ENCODE data around the gene MDP1. TPM values are rescaled to one million over a fixed set of nuclear protein-coding genes. Genes with fewer than 3 reads are reported as not detected.

The MDP1 gene
- total and polyA plus RNA-seq, 10 of the 15 experiments (the other 5 are each of a cell fraction or from before 2014, with no cell fraction given): 10.4 to 45.8 (median 23.5) TPM

DNA sequence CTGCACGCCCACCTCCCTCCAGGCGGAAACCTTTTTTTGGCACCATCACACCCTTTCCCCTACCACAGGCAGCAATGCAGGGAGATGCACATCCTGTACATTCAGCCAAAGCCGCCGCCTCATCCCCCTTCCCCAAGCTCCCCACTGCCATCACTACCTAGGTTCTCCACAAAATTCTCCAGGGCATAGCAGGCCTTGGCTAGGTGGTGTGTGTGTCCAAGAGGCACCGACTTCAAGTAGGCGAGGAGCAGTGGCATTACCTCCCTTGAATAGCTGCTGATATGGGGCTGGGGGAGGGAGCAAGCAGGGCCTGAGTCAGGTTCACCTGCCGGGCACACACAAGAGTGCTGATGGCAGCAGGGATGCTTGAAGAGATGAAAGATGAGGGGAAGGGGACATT is 30.8 kb downstream of the MDP1 start:
- FAIRE-seq: no peak
- intact Hi-C loops (cut with micrococcal nuclease; ENCODE audit: unreplicated experiment) (no loop called here), in situ Hi-C loops (cut with MboI) (no loop called here)
- H3K4me3 ChIP-seq: no peak overlapping the region
- no peak for DNase-seq (ENCODE audit: low read depth, low spot score)
- H4K20me1 ChIP-seq (ENCODE audit: control insufficient read depth, insufficient read depth): no peaks in the 10 kb centered on the region
- TF ChIP-seq LARP7 (IDR thresholded peaks at IDR 0.05): no peak
- TF ChIP-seq POLR2A (IDR thresholded peaks at IDR 0.05; ENCODE audit: low read depth, low read length): peak; percentile 33
- no peak overlapping the region for H3K9ac ChIP-seq (ENCODE audit: control insufficient read depth, insufficient read depth, low read length)
- peaks cover 20% of the 10 kb centered on the region for H3K79me2 ChIP-seq (ENCODE audit: control insufficient read depth, insufficient read depth, low read length)
- 96% methylated on average over 7 of the region's 7 CpGs for WGBS (ENCODE audit: insufficient coverage, insufficient replicate concordance, low lambda C conversion rate, missing lambda C conversion rate)
- ChIA-PET CTCF (no interaction called here), SMC1A (ENCODE audit: uncharacterized antibody, unreplicated experiment) (interaction anchor here (1.5 kb wide), 1 partner anchor 11 kb away, joined by 3 read pairs; no protein-coding TSS in a partner anchor), POLR2A (no interaction called here), RAD21 (ENCODE audit: unreplicated experiment) (no interaction called here)
- no peak overlapping the region for H3K4me2 ChIP-seq (ENCODE audit: control insufficient read depth, insufficient read depth)
- H3K36me3 ChIP-seq (ENCODE audit: control insufficient read depth in 2 of 2, insufficient read depth in 2 of 2, low read length in 1 of 2): peaks cover 17 to 44% of the 10 kb centered on the region in 2 experiments
- no peak overlapping the region for H2AFZ ChIP-seq (ENCODE audit: control insufficient read depth, low read depth, low read length)
- no peaks in the 10 kb centered on the region for H3K27me3 ChIP-seq (replicated peaks in 1 of 2; ENCODE audit: control insufficient read depth in 2 of 2, insufficient read depth in 2 of 2, low read length in 1 of 2)
- 0 out of 2 replicates have a peak, but pooled peaks cover 4% of the 10 kb centered on the region for H3K4me1 ChIP-seq (ENCODE audit: control insufficient read depth, insufficient read depth, low read length)
- ATAC-seq: no peak
- H3K9me3 ChIP-seq (replicated peaks; ENCODE audit: control insufficient read depth, insufficient read depth, low read length): no peaks in the 10 kb centered on the region
- H3K27ac ChIP-seq (ENCODE audit: control insufficient read depth, insufficient read depth): no peak overlapping the region
- no TSS peak for BruUV-seq (replicated peaks)

- Histone ChIP-seq H3K27ac (ENCODE audit: control insufficient read depth, insufficient read depth) (no peak overlapping the region), H3K9ac (ENCODE audit: control insufficient read depth, insufficient read depth, low read length) (no peak overlapping the region), H3K4me1 (ENCODE audit: control insufficient read depth, insufficient read depth, low read length) (0 out of 2 replicates have a peak, but pooled peaks cover 4% of the 10 kb centered on the region), H3K4me3 (no peak overlapping the region), H3K79me2 (ENCODE audit: control insufficient read depth, insufficient read depth, low read length) (peaks cover 20% of the 10 kb centered on the region), H3K9me3 (replicated peaks; ENCODE audit: control insufficient read depth, insufficient read depth, low read length) (no peaks in the 10 kb centered on the region), H3K27me3 (replicated peaks in 1 of 2; ENCODE audit: control insufficient read depth in 2 of 2, insufficient read depth in 2 of 2, low read length in 1 of 2) (no peaks in the 10 kb centered on the region), H2AFZ (ENCODE audit: control insufficient read depth, low read depth, low read length) (no peak overlapping the region), H3K36me3 (ENCODE audit: control insufficient read depth in 2 of 2, insufficient read depth in 2 of 2, low read length in 1 of 2) (peaks cover 23 to 49% of the 10 kb centered on the region in 2 experiments), H3K4me2 (ENCODE audit: control insufficient read depth, insufficient read depth) (no peak overlapping the region), H4K20me1 (ENCODE audit: control insufficient read depth, insufficient read depth) (no peaks in the 10 kb centered on the region)
- SMC1A ChIA-PET (ENCODE audit: uncharacterized antibody, unreplicated experiment): no interaction called here
- 92% methylated on average over 19 of the region's 19 CpGs for WGBS (ENCODE audit: insufficient coverage, insufficient replicate concordance, low lambda C conversion rate, missing lambda C conversion rate)
- FAIRE-seq: no peak
- intact Hi-C loops (cut with micrococcal nuclease; ENCODE audit: unreplicated experiment) (no loop called here), in situ Hi-C loops (cut with MboI) (no loop called here)
- ATAC-seq: no peak
- TF ChIP-seq RAD21 (IDR thresholded peaks at IDR 0.05; ENCODE audit: insufficient read depth, low read depth, low read length): no peak
- TF ChIP-seq MYB (IDR thresholded peaks at IDR 0.05; ENCODE audit: borderline replicate concordance, low read depth, low read length): no peak
- TF ChIP-seq SMARCA5 (IDR thresholded peaks at IDR 0.05): no peak
- TF ChIP-seq, protein P1, sequence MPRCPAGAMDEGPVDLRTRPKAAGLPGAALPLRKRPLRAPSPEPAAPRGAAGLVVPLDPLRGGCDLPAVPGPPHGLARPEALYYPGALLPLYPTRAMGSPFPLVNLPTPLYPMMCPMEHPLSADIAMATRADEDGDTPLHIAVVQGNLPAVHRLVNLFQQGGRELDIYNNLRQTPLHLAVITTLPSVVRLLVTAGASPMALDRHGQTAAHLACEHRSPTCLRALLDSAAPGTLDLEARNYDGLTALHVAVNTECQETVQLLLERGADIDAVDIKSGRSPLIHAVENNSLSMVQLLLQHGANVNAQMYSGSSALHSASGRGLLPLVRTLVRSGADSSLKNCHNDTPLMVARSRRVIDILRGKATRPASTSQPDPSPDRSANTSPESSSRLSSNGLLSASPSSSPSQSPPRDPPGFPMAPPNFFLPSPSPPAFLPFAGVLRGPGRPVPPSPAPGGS (IDR thresholded peaks at IDR 0.05; ENCODE audit: borderline replicate concordance, insufficient read depth, low read depth, low read length, poor library complexity, severe bottlenecking): no peak
- no peak for TF ChIP-seq NKRF (conservative IDR thresholded peaks at IDR 0.05)
- no peak for TF ChIP-seq PKNOX1 (IDR thresholded peaks at IDR 0.05)
- CTCF ChIA-PET: no interaction called here
- POLR2A ChIA-PET: no interaction called here
- RAD21 ChIA-PET (ENCODE audit: unreplicated experiment): no interaction called here
- BruUV-seq (replicated peaks): no TSS peak
- DNase-seq (ENCODE audit: low read depth, low spot score): no peak
Measured at GRCh38 chr14:24184104-24184970, 31.5 kb downstream of the MDP1 start.

Measured in GM12878 (cell line).